ENCODE results near the gene OPHN1.

DNA sequence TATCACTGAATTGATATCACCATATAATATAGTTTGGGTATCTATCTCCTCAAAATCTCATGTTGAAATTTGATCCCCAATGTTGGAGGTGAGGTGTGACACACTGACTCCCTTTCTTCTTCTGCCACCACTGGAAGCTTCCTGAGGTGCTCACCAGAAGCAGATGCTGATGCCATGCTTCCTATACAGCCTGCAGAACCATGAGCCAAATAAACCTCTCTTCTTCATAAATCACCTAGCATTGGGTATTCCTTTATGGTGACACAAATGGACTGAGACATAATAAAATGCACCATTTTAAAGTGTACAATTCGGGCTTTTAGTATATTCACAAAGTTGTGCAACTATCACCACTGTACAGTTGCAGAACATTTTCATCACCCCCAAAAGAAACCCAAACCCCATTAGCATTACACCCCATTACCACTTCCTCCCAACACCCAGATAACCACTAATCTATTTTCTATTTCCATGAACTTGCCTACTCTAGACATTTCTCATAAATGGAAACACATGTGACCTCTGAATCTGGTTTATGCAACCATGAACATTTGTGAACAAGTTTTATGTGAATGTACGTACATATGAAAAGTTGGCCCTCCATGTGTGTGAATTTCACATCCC, 148.9 kb downstream of the OPHN1 start:
- TF ChIP-seq, protein P1, sequence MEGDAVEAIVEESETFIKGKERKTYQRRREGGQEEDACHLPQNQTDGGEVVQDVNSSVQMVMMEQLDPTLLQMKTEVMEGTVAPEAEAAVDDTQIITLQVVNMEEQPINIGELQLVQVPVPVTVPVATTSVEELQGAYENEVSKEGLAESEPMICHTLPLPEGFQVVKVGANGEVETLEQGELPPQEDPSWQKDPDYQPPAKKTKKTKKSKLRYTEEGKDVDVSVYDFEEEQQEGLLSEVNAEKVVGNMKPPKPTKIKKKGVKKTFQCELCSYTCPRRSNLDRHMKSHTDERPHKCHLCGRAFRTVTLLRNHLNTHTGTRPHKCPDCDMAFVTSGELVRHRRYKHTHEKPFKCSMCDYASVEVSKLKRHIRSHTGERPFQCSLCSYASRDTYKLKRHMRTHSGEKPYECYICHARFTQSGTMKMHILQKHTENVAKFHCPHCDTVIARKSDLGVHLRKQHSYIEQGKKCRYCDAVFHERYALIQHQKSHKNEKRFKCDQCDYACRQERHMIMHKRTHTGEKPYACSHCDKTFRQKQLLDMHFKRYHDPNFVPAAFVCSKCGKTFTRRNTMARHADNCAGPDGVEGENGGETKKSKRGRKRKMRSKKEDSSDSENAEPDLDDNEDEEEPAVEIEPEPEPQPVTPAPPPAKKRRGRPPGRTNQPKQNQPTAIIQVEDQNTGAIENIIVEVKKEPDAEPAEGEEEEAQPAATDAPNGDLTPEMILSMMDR (IDR thresholded peaks at IDR 0.05; ENCODE audit: extremely low read depth in 1 of 2, insufficient read depth in 1 of 2, low read depth in 1 of 2, low read length in 2 of 2), result no peak
- no peak for TF ChIP-seq POLR2A (IDR thresholded peaks at IDR 0.05; ENCODE audit: low read depth, low read length)

Data from endothelial cell of umbilical vein (primary cell).